Neuronal stem cell (in vitro differentiated cells): ENCODE measurements around the gene TMEM62.
A peak's percentile ranks its signal among the peaks of the same experiment; 100 is the strongest.
"Not testable (repeated sequence)": the region's sequence is repeated elsewhere in the genome, so short reads cannot be mapped to it uniquely, and the experiment has no call there.

Experiments used
- DNase-seq: peaks from one replicate; pipeline ENCODE4 v3.0.0-alpha.2; 2013; ENCODE audit warnings: low spot score
- H2AFZ ChIP-seq: one replicate; pipeline ENCODE4 v1.6.1; 2013; ENCODE audit warnings: mild to moderate bottlenecking, low read length, inconsistent platforms
- H2AK5ac ChIP-seq: 2 replicates; pipeline ENCODE4 v1.6.1; 2013; ENCODE audit warnings: low read depth, mild to moderate bottlenecking, inconsistent platforms, low read length, moderate library complexity, mixed read lengths
- H2BK120ac ChIP-seq: 2 replicates; pipeline ENCODE4 v1.6.1; 2013; ENCODE audit warnings: low read depth, mild to moderate bottlenecking, inconsistent platforms, low read length, moderate library complexity, mixed read lengths
- H2BK12ac ChIP-seq: one replicate; pipeline ENCODE4 v1.6.1; 2013; ENCODE audit warnings: low read length, inconsistent platforms
- H2BK15ac ChIP-seq: 2 replicates; pipeline ENCODE4 v1.6.1; 2013; ENCODE audit warnings: mild to moderate bottlenecking, low read length, inconsistent platforms, mixed read lengths
- H2BK5ac ChIP-seq: one replicate; pipeline ENCODE4 v1.6.1; 2013; ENCODE audit warnings: inconsistent platforms, mild to moderate bottlenecking, low read length, moderate library complexity
- H3K14ac ChIP-seq: one replicate; pipeline ENCODE4 v1.6.1; 2013; ENCODE audit warnings: low read length, inconsistent platforms
- H3K18ac ChIP-seq: 2 replicates; pipeline ENCODE4 v1.6.1; 2013; ENCODE audit warnings: low read length, inconsistent platforms
- H3K23ac ChIP-seq: 2 replicates; pipeline ENCODE4 v1.6.1; 2013; ENCODE audit warnings: low read depth, mild to moderate bottlenecking, mixed read lengths, low read length, inconsistent platforms; ENCODE audit not compliant: poor library complexity
- H3K27ac ChIP-seq: replicated peaks from 3 replicates; pipeline ENCODE4 v1.5.1; 2013; ENCODE audit warnings: low read length, inconsistent platforms
- H3K27me3 ChIP-seq, 3 experiments: 2 replicates each; pipeline ENCODE4 v1.6.1; 2013; ENCODE audit warnings: low read length in 3 of 3, mild to moderate bottlenecking in 2 of 3, inconsistent platforms in 1 of 3, low read depth in 1 of 3, mixed read lengths in 1 of 3, moderate library complexity in 1 of 3; ENCODE audit not compliant: control insufficient read depth in 3 of 3, insufficient read depth in 3 of 3
- H3K36me3 ChIP-seq, 2 donors: replicated peaks in 1 of 2; 2 replicates each; pipeline ENCODE4 v1.6.1; 2013; ENCODE audit warnings: low read length in 2 of 2; ENCODE audit not compliant: control insufficient read depth in 2 of 2, insufficient read depth in 2 of 2
- H3K4ac ChIP-seq: 2 replicates; pipeline ENCODE4 v1.6.1; 2013; ENCODE audit warnings: inconsistent platforms, mild to moderate bottlenecking, low read length, moderate library complexity
- H3K4me1 ChIP-seq, 2 donors: 1 replicate in 1 of 2; 2 replicates in 1 of 2; pipeline ENCODE4 v1.6.1; 2013; ENCODE audit warnings: low read length in 2 of 2, low read depth in 1 of 2; ENCODE audit not compliant: control insufficient read depth in 2 of 2, insufficient read depth in 1 of 2
- H3K4me2 ChIP-seq: one replicate; pipeline ENCODE4 v1.6.1; 2013; ENCODE audit warnings: mild to moderate bottlenecking, low read length, inconsistent platforms; ENCODE audit not compliant: insufficient read depth, poor library complexity, severe bottlenecking
- H3K4me3 ChIP-seq, 2 donors: 2 replicates each; pipeline ENCODE4 v1.5.1; 2013; ENCODE audit warnings: low read length in 2 of 2, mild to moderate bottlenecking in 2 of 2, inconsistent platforms in 1 of 2, moderate library complexity in 1 of 2
- H3K79me1 ChIP-seq: one replicate; pipeline ENCODE4 v1.6.1; 2013; ENCODE audit warnings: low read depth, mild to moderate bottlenecking, inconsistent platforms, low read length, moderate library complexity
- H3K9ac ChIP-seq: one replicate; pipeline ENCODE4 v1.6.1; 2013; ENCODE audit warnings: mild to moderate bottlenecking, low read depth, low read length, inconsistent platforms; ENCODE audit not compliant: poor library complexity
- H3K9me3 ChIP-seq, 2 donors: replicated peaks in 1 of 2; 2 replicates each; pipeline versions ENCODE3 to v1.6.1; 2013; ENCODE audit warnings: low read length in 2 of 2, mild to moderate bottlenecking in 2 of 2, inconsistent platforms in 1 of 2, low read depth in 1 of 2, mixed read lengths in 1 of 2, moderate library complexity in 1 of 2; ENCODE audit not compliant: control insufficient read depth in 2 of 2, insufficient read depth in 1 of 2
- H4K8ac ChIP-seq: one replicate; pipeline ENCODE4 v1.6.1; 2013; ENCODE audit warnings: low read depth, mild to moderate bottlenecking, inconsistent platforms, low read length, moderate library complexity
- H4K91ac ChIP-seq: one replicate; pipeline ENCODE4 v1.6.1; 2013; ENCODE audit warnings: low read length, low read depth, mild to moderate bottlenecking, inconsistent platforms; ENCODE audit not compliant: poor library complexity
- WGBS, 2 donors: extraction: QIAGEN DNeasy Blood & Tissue Kit; methylation state at CpG; one replicate each; pipeline ENCODE4 v1.1.7; 2013; ENCODE audit warnings: missing lambda C conversion rate in 2 of 2, mixed read lengths in 1 of 2; ENCODE audit not compliant: insufficient read length in 2 of 2, insufficient replicate concordance in 1 of 2; ENCODE audit errors: extremely low coverage in 2 of 2; 5-methylcytosine and 5-hydroxymethylcytosine counted together

Gene TMEM62

GRCh38 chr15:43225950-43226255 lies 92.5 kb downstream of the TMEM62 start:
- H2BK120ac ChIP-seq, H4K8ac ChIP-seq, H3K27ac ChIP-seq, H4K91ac ChIP-seq, H3K4me1 ChIP-seq, H3K9ac ChIP-seq, H3K36me3 ChIP-seq, H3K23ac ChIP-seq, H3K14ac ChIP-seq, H3K9me3 ChIP-seq, H3K18ac ChIP-seq, H3K79me1 ChIP-seq, H2BK12ac ChIP-seq, H2AK5ac ChIP-seq, H3K4me2 ChIP-seq, H3K4me3 ChIP-seq, H2BK5ac ChIP-seq, H3K4ac ChIP-seq, H2BK15ac ChIP-seq, DNase-seq: not testable (repeated sequence)
- no CpG with 5 or more reads among the region's 12 CpGs for WGBS, 2 donors
- Histone ChIP-seq H3K27me3 (peaks cover 0 to 17% (median 0%) of the 10 kb centered on the region in 3 experiments), H2AFZ (peak overlapping the region; percentile 0)

DNA sequence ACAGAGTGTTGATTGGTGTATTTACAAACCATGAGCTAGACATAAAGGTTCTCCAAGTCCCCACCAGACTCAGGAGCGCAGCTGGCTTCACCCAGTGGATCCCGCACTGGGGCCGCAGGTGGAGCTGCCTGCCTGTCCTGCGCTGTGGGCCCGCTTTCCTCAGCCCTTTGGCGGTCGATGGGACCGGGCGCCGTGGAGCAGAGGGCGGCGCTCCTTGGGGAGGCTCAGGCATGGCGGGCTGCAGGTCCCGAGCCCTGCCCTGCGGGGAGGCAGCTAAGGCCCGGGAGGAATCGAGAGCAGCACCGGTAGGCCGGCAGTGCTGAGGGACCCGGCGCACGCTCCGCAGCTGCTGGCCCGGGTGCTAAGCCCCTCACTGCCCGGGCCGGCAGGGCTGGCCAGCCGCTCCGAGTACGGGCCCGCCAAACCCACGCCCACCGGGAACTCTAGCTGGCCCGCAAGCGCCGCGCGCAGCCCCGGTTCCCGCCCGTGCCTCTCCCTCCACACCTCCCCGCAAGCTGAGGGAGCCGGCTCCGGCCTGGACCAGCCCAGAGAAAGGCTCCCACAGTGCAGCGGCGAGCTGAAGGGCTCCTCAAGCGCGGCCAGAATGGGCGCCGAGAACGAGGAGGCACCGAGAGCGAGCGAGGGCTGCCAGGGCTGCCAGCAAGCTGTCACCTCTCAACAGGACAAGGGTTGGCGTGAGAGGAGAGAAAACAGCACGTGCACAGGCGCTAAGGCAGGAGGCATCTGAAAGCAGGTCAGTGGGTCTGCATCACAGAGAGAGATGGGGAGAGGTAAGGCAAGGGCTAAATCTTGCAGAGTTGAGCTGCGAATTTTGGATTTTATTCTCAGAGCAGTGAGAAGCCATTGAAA lies 93.3 kb downstream of the TMEM62 start:
- H4K8ac ChIP-seq, result no peak overlapping the region
- no peak overlapping the region for H2AK5ac ChIP-seq
- no peak overlapping the region for H2AFZ ChIP-seq
- H3K9ac ChIP-seq, result peak overlapping the region; percentile 54
- no peak overlapping the region for H3K4ac ChIP-seq
- no peak for DNase-seq
- H3K4me1 ChIP-seq, result no peaks in the 10 kb centered on the region
- H3K27me3 ChIP-seq, result peaks cover 0 to 14% (median 0%) of the 10 kb centered on the region in 3 experiments
- no peak overlapping the region for H3K14ac ChIP-seq
- H3K23ac ChIP-seq, result no peak overlapping the region
- no peak overlapping the region for H2BK15ac ChIP-seq
- no peak overlapping the region for H4K91ac ChIP-seq
- WGBS, 2 donors, result no CpG with 5 or more reads among the region's 57 CpGs
- H3K36me3 ChIP-seq, result no peaks in the 10 kb centered on the region
- H2BK5ac ChIP-seq, result no peak overlapping the region
- H2BK120ac ChIP-seq, result no peak overlapping the region
- H3K4me3 ChIP-seq, result no peak overlapping the region
- H3K9me3 ChIP-seq, result no peaks in the 10 kb centered on the region
- H3K79me1 ChIP-seq, result no peaks in the 10 kb centered on the region
- H3K4me2 ChIP-seq, result no peak overlapping the region
- no peak overlapping the region for H3K18ac ChIP-seq
- H2BK12ac ChIP-seq, result no peak overlapping the region
- no peak overlapping the region for H3K27ac ChIP-seq

GRCh38 chr15:43229977-43230376 lies 96.6 kb downstream of the TMEM62 start:
- no peak overlapping the region for H3K14ac ChIP-seq
- H3K4me3 ChIP-seq, result no peak overlapping the region
- WGBS, 2 donors, result no CpG with 5 or more reads among the region's 5 CpGs
- H3K79me1 ChIP-seq, result no peaks in the 10 kb centered on the region
- no peak overlapping the region for H2AK5ac ChIP-seq
- no peak overlapping the region for H3K18ac ChIP-seq
- no peaks in the 10 kb centered on the region for H3K9me3 ChIP-seq
- H3K4me1 ChIP-seq, result no peaks in the 10 kb centered on the region
- no peak for DNase-seq
- no peak overlapping the region for H2BK12ac ChIP-seq
- no peak overlapping the region for H4K8ac ChIP-seq
- H3K4ac ChIP-seq, result no peak overlapping the region
- peaks cover 0 to 25% (median 0%) of the 10 kb centered on the region in 3 experiments for H3K27me3 ChIP-seq
- no peak overlapping the region for H3K4me2 ChIP-seq
- H2BK15ac ChIP-seq, result no peak overlapping the region
- no peak overlapping the region for H3K27ac ChIP-seq
- H2AFZ ChIP-seq, result no peak overlapping the region
- H3K9ac ChIP-seq, result no peak overlapping the region
- no peak overlapping the region for H4K91ac ChIP-seq
- no peak overlapping the region for H3K23ac ChIP-seq
- H2BK120ac ChIP-seq, result no peak overlapping the region
- H3K36me3 ChIP-seq, result no peaks in the 10 kb centered on the region
- H2BK5ac ChIP-seq, result no peak overlapping the region

- Histone ChIP-seq H3K4me1 (no peaks in the 10 kb centered on the region), H3K14ac (no peak overlapping the region), H2BK120ac (no peak overlapping the region), H3K4me2 (no peak overlapping the region), H3K23ac (no peak overlapping the region), H3K9ac (no peak overlapping the region), H2BK12ac (no peak overlapping the region), H3K18ac (no peak overlapping the region), H4K8ac (no peak overlapping the region), H4K91ac (no peak overlapping the region), H3K27ac (no peak overlapping the region), H3K4ac (no peak overlapping the region), H2BK5ac (no peak overlapping the region), H2AFZ (no peak overlapping the region), H3K27me3 (peaks cover 0 to 26% (median 0%) of the 10 kb centered on the region in 3 experiments), H2AK5ac (no peak overlapping the region), H3K36me3 (no peaks in the 10 kb centered on the region), H3K4me3 (no peak overlapping the region), H3K9me3 (no peaks in the 10 kb centered on the region), H3K79me1 (no peaks in the 10 kb centered on the region), H2BK15ac (no peak overlapping the region)
- no peak for DNase-seq
- no CpG with 5 or more reads among the region's 2 CpGs for WGBS, 2 donors
Observed at GRCh38 chr15:43230640-43231115, 97.3 kb downstream of the TMEM62 start.
